Measurements from ENCODE around the gene USP12. TPM values are rescaled to one million over a fixed set of nuclear protein-coding genes. Genes with fewer than 3 reads are reported as not detected.
A peak's percentile ranks its signal among the peaks of the same experiment; 100 is the strongest.
"Not testable (repeated sequence)": the region's sequence is repeated elsewhere in the genome, so short reads cannot be mapped to it uniquely, and the experiment has no call there.

USP12 gene
- total RNA-seq, 1 experiment from 2014 or later, result 34.1 TPM

GRCh38 chr13:27079421-27079958 lies 92.1 kb downstream of the USP12 start:
- peak; percentile 78 for DNase-seq (ENCODE audit: low read depth)

- DNase-seq (ENCODE audit: low read depth), result no peak
Observed at GRCh38 chr13:27077451-27077850, 94.2 kb downstream of the USP12 start.

GRCh38 chr13:27076421-27076820 lies 95.2 kb downstream of the USP12 start:
- DNase-seq (ENCODE audit: low read depth), result no peak

- DNase-seq (ENCODE audit: low read depth), result no peak
Observed at GRCh38 chr13:27073186-27073585, 98.4 kb downstream of the USP12 start.

- DNase-seq (ENCODE audit: low read depth), result not testable (repeated sequence)
Observed at GRCh38 chr13:27066123-27066522, 105.5 kb downstream of the USP12 start.

DNA sequence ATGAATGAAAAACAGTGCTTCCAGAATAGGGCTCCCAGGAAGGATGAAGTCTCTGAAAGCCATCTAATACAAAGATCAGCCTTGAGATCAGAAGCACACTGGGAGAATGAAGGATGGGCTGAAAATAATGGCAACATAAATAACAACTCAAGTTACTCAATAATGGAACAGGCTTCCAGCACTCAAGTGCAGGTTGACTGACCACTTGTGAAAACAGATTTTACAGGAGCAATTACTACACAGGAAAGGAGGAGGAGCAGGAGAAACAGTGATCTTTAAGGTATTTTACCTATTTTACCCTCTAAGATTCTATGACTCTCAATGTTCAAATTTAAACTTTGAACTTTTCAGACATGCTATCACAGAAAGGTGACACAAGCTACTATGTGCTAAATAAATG lies 106.0 kb downstream of the USP12 start:
- DNase-seq (ENCODE audit: low read depth), result no peak

DNA sequence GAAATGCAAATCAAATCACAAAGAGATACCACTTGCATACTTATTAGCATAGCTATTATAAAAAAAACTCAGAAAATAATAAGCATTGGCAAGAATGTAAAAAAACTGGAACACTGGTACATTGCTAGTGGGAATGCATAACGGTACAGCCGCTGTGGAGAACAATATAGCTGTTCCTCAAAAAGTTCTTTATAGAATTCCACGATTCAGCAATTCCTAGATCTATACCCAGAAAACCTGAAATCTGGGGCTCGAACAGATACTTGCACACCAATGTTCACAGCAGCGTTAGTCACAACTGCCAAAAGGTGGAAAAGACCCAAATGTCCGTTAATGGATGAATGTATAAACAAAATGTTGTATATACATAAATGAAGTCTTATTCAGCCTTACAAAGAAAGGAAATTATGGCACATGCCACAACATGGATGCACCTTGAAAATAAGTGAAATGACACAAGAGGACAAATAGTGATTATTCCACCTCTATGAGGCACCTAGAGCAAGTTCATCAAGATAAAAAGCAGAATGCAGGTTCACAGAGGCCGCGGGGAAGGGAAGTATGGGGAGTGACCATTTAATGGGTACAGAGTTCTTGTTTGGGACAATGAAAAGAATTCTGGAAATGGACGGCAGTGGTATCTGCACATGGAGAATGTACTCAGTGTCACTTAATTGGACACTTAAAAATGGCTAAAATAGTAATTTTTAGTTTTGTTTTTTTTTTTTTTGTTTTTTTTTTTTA lies 107.2 kb downstream of the USP12 start:
- DNase-seq (ENCODE audit: low read depth), result no peak

DNA sequence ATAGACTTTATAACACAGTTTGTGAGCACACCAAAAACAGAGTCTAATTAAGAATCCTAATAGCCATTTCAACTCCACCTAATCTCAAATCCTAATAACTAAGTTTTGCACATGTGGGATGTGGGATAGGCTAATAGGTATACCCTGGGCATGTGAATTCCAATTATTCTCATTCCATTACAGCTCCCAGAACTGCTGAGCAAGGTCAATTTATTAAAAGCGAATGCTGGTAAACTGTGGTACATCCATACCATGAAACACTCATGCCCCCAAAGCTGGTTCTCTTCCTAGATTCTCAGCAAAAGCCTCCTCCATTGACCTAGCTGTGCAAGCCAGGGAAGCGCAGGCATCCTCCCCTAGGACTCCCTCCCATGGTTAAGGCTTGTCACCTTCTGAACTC lies 113.8 kb downstream of the USP12 start:
- no peak for DNase-seq (ENCODE audit: low read depth)

- no peak for DNase-seq (ENCODE audit: low read depth)
Observed at GRCh38 chr13:27055526-27055925, 116.1 kb downstream of the USP12 start.

- DNase-seq (ENCODE audit: low read depth), result peak; percentile 22
Observed at GRCh38 chr13:27054760-27055159, 116.9 kb downstream of the USP12 start.

DNA sequence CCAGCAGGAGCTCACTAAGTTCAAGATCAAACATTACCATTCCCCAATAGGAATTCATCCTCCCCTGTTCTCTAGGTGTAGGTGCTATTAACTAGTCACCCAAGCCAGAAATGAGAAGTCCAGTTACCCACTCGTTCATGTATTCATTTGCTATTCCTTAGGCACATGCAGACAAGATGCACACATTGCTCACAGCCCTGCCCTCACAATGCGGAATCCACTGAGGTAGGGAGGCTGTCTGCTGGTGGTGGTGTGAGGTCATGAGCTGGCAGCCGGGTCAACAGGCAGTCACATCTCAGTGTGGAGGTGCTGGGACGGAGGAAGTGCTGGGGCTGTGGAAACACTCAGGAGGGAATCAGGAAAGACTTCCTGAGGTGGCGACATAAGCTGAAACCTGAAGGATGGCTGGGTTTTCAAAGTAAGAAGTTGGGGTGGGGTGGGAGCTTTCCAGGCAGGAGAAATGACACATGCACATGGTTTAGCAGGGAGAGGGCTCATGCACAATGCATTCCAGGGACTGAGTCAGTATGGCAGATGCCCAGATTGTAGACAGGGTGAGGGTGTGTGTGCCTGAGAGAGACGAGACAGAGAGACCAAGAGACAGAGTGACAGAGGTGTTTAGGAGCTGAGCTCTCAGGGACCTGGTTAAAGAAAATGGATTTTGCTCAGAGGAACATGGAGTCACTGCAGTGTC lies 117.6 kb downstream of the USP12 start:
- peak; percentile 94 for DNase-seq (ENCODE audit: low read depth)

- DNase-seq (ENCODE audit: low read depth), result peak; percentile 12
Observed at GRCh38 chr13:27053210-27053884, 118.3 kb downstream of the USP12 start.

- no peak for DNase-seq (ENCODE audit: low read depth)
Observed at GRCh38 chr13:27052551-27053208, 118.9 kb downstream of the USP12 start.

DNA sequence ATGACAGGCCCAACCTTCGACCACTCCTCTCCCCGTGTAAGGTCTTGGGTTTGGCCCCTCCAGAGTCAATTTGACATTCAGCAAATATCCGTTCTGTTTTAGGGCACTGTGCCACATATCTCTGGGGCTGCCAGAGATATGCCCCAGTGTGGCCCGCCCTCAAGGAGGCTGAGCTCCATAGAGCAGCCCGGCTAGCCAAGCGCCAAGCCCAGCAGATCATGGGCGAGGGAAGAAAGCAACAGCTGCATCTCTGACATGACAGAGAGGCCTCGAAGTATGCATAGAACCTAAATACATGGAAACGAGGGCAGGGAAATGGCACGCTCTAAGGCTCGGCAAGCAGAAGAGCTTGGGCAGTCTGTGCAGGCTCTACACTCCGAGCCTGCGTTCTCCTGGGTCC lies 124.5 kb downstream of the USP12 start:
- DNase-seq (ENCODE audit: low read depth), result no peak

DNA sequence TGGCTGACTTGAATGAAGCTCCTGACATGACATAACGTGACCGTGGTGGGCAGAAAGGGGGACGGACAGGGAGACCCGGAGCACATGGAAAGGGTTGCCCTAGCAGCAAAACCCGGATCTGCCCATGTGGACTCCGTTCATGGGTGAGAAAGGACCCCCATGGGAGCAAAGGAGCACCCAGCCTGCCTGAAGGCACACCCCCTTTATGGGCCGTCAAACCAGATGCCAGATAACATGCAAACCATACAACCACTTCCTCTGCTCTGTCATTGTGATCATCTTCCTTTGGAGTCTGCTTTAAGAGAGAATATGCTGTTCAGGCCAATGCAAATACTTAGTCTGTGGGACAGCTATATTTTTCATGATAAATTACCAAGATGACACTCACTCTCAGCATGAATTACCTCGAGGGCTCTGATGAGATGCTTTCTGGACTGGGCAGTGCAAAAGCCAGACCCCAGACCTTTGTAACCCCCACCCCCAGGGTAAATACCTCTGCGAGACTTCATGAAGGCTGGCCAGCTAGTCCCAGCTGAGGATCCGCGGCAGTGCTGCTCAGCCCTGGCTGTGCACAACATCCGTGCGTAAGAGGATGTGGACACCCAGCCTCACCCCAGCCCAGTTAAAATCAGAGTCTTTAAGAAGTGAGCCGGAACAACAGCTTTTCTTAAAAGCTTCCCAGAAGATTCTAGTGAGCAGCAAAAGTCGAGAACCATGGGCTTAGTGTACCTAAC lies 126.6 kb downstream of the USP12 start:
- no peak for DNase-seq (ENCODE audit: low read depth)

DNA sequence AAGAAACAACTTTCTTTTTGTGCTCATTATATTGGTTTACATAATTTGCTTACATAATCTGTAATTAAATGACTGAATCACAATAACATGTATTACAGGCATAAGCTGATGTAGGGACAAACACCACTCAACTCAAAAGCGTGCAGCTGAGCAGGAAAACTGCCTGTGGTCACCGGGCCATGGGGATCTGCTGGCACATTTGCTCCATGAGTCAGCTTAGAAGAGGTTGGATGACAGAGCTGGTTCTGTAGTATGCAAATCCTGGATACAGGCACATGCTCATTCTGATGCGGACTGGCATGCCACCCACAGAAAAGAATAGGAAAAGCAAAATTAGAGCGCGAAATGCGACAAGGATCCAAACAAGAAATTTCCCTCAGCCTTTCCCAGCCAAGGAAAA lies 128.6 kb downstream of the USP12 start:
- DNase-seq (ENCODE audit: low read depth), result peak; percentile 96

GRCh38 chr13:27041341-27041740 lies 130.3 kb downstream of the USP12 start:
- DNase-seq (ENCODE audit: low read depth), result no peak

- no peak for DNase-seq (ENCODE audit: low read depth)
Observed at GRCh38 chr13:27040826-27041108, 130.8 kb downstream of the USP12 start.

DNA sequence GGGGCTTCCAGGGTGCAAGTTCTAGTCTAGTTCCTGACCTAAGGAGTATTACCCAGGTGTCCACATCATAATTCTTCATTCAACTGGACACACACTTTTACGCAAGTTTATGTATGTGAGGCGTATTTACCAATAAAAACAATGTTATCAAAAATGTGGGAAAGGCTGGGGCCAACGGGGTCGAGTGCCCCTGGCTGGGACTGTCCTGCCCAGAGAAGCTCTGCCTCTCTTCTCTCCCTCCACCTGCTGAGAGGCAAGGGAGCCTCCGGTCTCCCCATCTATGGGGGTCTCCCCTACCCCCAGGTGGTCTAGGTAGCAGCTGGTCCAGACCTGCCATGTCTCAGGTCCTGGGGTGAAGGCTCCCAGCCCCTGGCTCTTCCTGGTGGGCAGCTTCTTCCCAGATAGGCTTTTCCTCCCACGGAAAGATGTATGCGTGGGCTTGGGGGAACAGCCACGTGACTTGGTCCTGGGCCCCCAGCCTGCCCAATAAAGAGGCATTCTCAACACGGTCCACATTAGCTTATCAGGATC lies 132.4 kb downstream of the USP12 start:
- no peak for DNase-seq (ENCODE audit: low read depth)

- peak; percentile 88 for DNase-seq (ENCODE audit: low read depth)
Observed at GRCh38 chr13:27038323-27038722, 133.3 kb downstream of the USP12 start.

DNA sequence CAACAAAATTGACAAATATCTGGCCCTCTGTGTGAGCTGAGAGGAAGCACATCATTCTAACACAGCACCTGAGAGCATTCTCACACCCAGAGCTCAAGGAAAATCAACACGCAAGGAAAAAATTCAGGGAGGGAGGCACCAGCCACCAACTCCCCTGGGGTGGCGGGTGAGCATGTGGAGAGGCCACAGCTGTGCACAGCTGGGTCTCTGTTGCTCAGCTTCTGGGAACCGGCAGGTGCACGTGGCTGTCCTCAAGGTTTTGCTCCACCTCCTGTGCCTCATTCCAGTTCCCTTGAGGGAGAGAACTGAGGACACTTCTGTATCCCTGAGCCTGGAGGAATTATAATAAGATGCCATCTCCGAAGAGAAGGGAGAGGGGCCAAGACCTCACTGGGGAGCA lies 134.0 kb downstream of the USP12 start:
- no peak for DNase-seq (ENCODE audit: low read depth)

Measured in HT1080 (cell line).